CD4-positive, alpha-beta T cell treated with Interleukin-6 for 4 hours (primary cell): ENCODE data around the gene GRK5.
A peak's percentile ranks its signal among the peaks of the same experiment; 100 is the strongest.

Source experiments
- DNase-seq: peaks from one replicate; pipeline ENCODE4 v3.0.0-alpha.2; 2020; ENCODE audit warnings: mixed read lengths

GRK5 gene

GRCh38 chr10:119495021-119495505, 287.7 kb downstream of the GRK5 start:
- DNase-seq = no peak

GRCh38 chr10:119495545-119495944, 288.2 kb downstream of the GRK5 start:
- no peak for DNase-seq

GRCh38 chr10:119496273-119496672, 288.9 kb downstream of the GRK5 start:
- DNase-seq = peak; percentile 26

- no peak for DNase-seq
Observed at GRCh38 chr10:119497243-119497642, 289.9 kb downstream of the GRK5 start.

- DNase-seq = peak; percentile 48
Observed at GRCh38 chr10:119498889-119499676, 291.7 kb downstream of the GRK5 start.

GRCh38 chr10:119499677-119500002, 292.3 kb downstream of the GRK5 start:
- DNase-seq = no peak

GRCh38 chr10:119500123-119500795, 292.9 kb downstream of the GRK5 start:
- DNase-seq = no peak

GRCh38 chr10:119500821-119501220, 293.4 kb downstream of the GRK5 start:
- no peak for DNase-seq

GRCh38 chr10:119501690-119502089, 294.3 kb downstream of the GRK5 start:
- peak; percentile 58 for DNase-seq

GRCh38 chr10:119502209-119502608, 294.8 kb downstream of the GRK5 start:
- DNase-seq = peak; percentile 95

GRCh38 chr10:119502618-119503155, 295.3 kb downstream of the GRK5 start:
- no peak for DNase-seq

- DNase-seq = no peak
Observed at GRCh38 chr10:119503821-119504220, 296.4 kb downstream of the GRK5 start.

GRCh38 chr10:119504651-119505050, 297.3 kb downstream of the GRK5 start:
- peak; percentile 39 for DNase-seq

- DNase-seq = peak; percentile 52
Observed at GRCh38 chr10:119505131-119505551, 297.8 kb downstream of the GRK5 start.
